LNCaP clone FGC (cell line): Measurements from ENCODE around the gene PATJ.

Experiments
- DNase-seq: peaks from one replicate; pipeline ENCODE4 v3.0.0-alpha.2; 2011; ENCODE audit warnings: low read depth
- H3K4me3 ChIP-seq: 2 replicates; pipeline ENCODE4 v1.5.1; 2011; ENCODE audit warnings: mild to moderate bottlenecking, low read depth, low read length, control low read depth
- CTCF ChIP-seq: IDR thresholded peaks from 2 replicates; pipeline ENCODE4 v1.5.1; 2012; ENCODE audit warnings: mild to moderate bottlenecking; ENCODE audit not compliant: control insufficient read depth, insufficient read depth; ENCODE audit errors: extremely low read depth

The PATJ gene

GRCh38 chr1:62025154-62025553 is 282.9 kb downstream of the PATJ start:
- no peak overlapping the region for H3K4me3 ChIP-seq
- no peak for TF ChIP-seq CTCF
- DNase-seq, result no peak

- TF ChIP-seq CTCF, result no peak
- no peak for DNase-seq
- H3K4me3 ChIP-seq, result no peak overlapping the region
These were observed 283.6 kb downstream of the PATJ start for GRCh38 chr1:62025892-62026291.

GRCh38 chr1:62029704-62030103 is 287.4 kb downstream of the PATJ start:
- H3K4me3 ChIP-seq, result no peak overlapping the region
- TF ChIP-seq CTCF, result no peak
- no peak for DNase-seq

GRCh38 chr1:62034790-62035189 is 292.5 kb downstream of the PATJ start:
- no peak for TF ChIP-seq CTCF
- DNase-seq, result no peak
- H3K4me3 ChIP-seq, result no peak overlapping the region

- DNase-seq, result no peak
- TF ChIP-seq CTCF, result no peak
- no peak overlapping the region for H3K4me3 ChIP-seq
These were observed 295.0 kb downstream of the PATJ start for GRCh38 chr1:62037274-62037673.

GRCh38 chr1:62038594-62039284 is 296.5 kb downstream of the PATJ start:
- no peak for DNase-seq
- TF ChIP-seq CTCF, result no peak
- H3K4me3 ChIP-seq, result no peak overlapping the region

- no peak for DNase-seq
- H3K4me3 ChIP-seq, result no peak overlapping the region
- no peak for TF ChIP-seq CTCF
These were observed 298.2 kb downstream of the PATJ start for GRCh38 chr1:62040450-62040849.
